Esophagus squamous epithelium (tissue), 5 donors: ENCODE results near the gene TMEM101. TPM values are rescaled to one million over a fixed set of nuclear protein-coding genes. Genes with fewer than 3 reads are reported as not detected.
A peak's percentile ranks its signal among the peaks of the same experiment; 100 is the strongest.

Experiments used
- DNase-seq: peaks from one replicate; lab custom pipeline; 2025; lab: John Stamatoyannopoulos, UW
- H3K27ac ChIP-seq, 4 donors: fragments of 200-600 bp; sonication (generic); one replicate each; pipeline ENCODE4 v1.5.1; 2016 to 2019; ENCODE audit warnings: mild to moderate bottlenecking in 1 of 4
- H3K27me3 ChIP-seq, 4 donors: fragments of 200-600 bp; sonication (generic); 1 replicate in 3 of 4; 2 replicates in 1 of 4; pipeline versions ENCODE4 v1.5.1 to v1.6.0; 2017 to 2021; ENCODE audit warnings: antibody characterized with exemption in 1 of 4
- H3K36me3 ChIP-seq, 3 donors: fragments of 200-600 bp; sonication (generic); one replicate each; pipeline ENCODE4 v1.5.1; 2016 to 2019
- H3K4me1 ChIP-seq, 3 donors: fragments of 200-600 bp; sonication (generic); one replicate each; pipeline ENCODE4 v1.5.1; 2017 to 2019
- H3K4me3 ChIP-seq, 4 donors: fragments of 200-600 bp; sonication (generic); 1 replicate in 3 of 4; 2 replicates in 1 of 4; pipeline ENCODE4 v1.5.1; 2016 to 2019; ENCODE audit warnings: mild to moderate bottlenecking in 2 of 4, moderate library complexity in 1 of 4
- H3K9me3 ChIP-seq, 3 donors: fragments of 200-600 bp; sonication (generic); one replicate each; pipeline ENCODE4 v1.5.1; 2016 to 2019
- POLR2A ChIP-seq, 4 donors: fragments of 450-650 bp; IDR thresholded peaks; one replicate each; pipeline ENCODE4 v1.6.1; 2017; ENCODE audit warnings: antibody characterized with exemption in 4 of 4, mild to moderate bottlenecking in 4 of 4, moderate library complexity in 3 of 4
- WGBS, 2 donors: methylation state at CpG; one replicate each; pipeline ENCODE4 v1.1.5; 2018; 5-methylcytosine and 5-hydroxymethylcytosine counted together
- intact Hi-C: fragments of 100-400 bp; cut with DNase I; formaldehyde crosslinking; loops from one replicate; pipeline ENCODE4 v1.15.0; 2022
- total RNA-seq, 4 donors: library from RNA; depleted of rRNA; stranded (reverse); fragments of >200 nt; gene quantifications; one replicate each; pipeline ENCODE4 v1.1.0, GENCODE V29; 2016
- TF ChIP-seq, protein P1 (sequence below), 6 experiments: fragments of 450-650 bp in 4 of 6; fragments of 200-600 bp in 2 of 6; sonication (generic) in 2 of 6; IDR thresholded peaks; one replicate each; pipeline ENCODE4 v1.5.1; 2016 to 2019; ENCODE audit warnings: antibody characterized with exemption in 6 of 6, mild to moderate bottlenecking in 4 of 6, moderate library complexity in 4 of 6
- donor health status: DM: yes; HTN: yes; CAD: no.

Gene TMEM101
- total RNA-seq, 4 donors from 2014 or later, result 20.6 to 40.8 (median 34.1) TPM

DNA sequence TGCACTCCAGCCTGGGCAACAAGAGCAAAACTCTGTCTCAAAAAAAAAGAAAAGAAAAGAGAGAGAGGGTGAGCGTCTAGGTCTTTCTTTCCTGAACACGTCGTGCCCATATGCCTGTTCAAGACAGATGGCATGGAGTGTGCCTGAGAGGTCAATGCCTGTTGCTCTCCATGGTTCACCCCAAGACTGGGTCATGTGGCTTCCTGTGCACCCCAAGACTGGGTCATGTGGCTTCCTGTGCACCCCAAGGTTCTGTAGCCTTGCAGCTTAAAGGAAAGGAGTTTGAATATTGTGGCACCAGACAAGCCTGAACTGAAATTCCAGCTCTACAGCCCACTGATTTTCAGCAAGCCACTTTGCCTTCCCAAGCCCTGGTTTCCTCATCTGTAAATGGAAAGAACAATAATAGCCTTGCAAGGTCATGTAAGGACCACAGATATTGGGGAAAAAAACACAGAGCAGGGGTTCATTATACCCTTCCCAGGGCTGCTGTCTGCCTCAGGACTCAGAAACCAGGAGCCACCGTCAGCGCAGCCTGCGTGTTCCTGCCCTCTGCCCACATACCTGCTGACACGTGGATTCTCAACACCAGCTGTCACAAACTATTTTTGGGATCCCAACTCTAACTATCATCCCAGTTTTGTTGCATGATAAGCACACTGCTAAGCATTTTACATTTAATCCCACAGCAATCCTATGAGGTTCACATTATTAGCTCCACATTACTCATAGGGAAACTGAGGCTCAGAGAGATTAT lies 28.4 kb downstream of the TMEM101 start:
- no peaks in the 10 kb centered on the region for H3K36me3 ChIP-seq
- peaks cover 0 to 67% (median 6%) of the 10 kb centered on the region in 4 donors for H3K27me3 ChIP-seq
- no peak overlapping the region for H3K27ac ChIP-seq
- peaks cover 3 to 15% (median 8%) of the 10 kb centered on the region in 3 donors for H3K4me1 ChIP-seq
- H3K4me3 ChIP-seq, result no peak overlapping the region
- 72 to 79% methylated on average over 5 to 7 of the region's 7 CpGs for WGBS, 2 donors
- TF ChIP-seq, protein P1, sequence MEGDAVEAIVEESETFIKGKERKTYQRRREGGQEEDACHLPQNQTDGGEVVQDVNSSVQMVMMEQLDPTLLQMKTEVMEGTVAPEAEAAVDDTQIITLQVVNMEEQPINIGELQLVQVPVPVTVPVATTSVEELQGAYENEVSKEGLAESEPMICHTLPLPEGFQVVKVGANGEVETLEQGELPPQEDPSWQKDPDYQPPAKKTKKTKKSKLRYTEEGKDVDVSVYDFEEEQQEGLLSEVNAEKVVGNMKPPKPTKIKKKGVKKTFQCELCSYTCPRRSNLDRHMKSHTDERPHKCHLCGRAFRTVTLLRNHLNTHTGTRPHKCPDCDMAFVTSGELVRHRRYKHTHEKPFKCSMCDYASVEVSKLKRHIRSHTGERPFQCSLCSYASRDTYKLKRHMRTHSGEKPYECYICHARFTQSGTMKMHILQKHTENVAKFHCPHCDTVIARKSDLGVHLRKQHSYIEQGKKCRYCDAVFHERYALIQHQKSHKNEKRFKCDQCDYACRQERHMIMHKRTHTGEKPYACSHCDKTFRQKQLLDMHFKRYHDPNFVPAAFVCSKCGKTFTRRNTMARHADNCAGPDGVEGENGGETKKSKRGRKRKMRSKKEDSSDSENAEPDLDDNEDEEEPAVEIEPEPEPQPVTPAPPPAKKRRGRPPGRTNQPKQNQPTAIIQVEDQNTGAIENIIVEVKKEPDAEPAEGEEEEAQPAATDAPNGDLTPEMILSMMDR (IDR thresholded peaks at IDR 0.05), result no peak
- TF ChIP-seq POLR2A (IDR thresholded peaks at IDR 0.05), result no peak
- H3K9me3 ChIP-seq, result no peaks in the 10 kb centered on the region
- intact Hi-C loops, result no loop called here
- no peak for DNase-seq

DNA sequence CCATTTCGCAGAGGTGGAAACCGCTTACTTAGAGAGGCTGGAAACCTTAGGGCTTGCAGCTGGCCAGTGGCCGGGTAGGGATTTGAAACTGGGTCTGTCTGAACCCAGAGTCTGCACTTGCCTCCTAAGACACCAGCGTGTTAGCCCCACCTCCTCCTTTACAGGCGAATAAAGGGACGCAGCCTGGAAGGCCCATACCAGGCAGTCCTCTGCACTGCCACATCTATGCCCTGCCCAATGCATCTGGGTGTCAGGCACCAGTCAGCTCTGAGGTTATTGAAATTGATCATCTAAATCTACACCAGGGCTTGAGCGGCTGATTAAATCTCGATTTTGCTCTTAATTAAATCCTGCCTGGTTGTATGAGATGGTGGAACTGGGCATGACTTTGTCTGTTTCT lies 30.2 kb downstream of the TMEM101 start:
- 78 to 87% methylated on average over 4 to 6 of the region's 8 CpGs for WGBS, 2 donors
- H3K9me3 ChIP-seq, result no peaks in the 10 kb centered on the region
- H3K4me1 ChIP-seq, result peaks cover 3 to 15% (median 8%) of the 10 kb centered on the region in 3 donors
- no peak for TF ChIP-seq POLR2A (IDR thresholded peaks at IDR 0.05)
- TF ChIP-seq, protein P1 (IDR thresholded peaks at IDR 0.05), result no peak
- peaks cover 0 to 80% (median 6%) of the 10 kb centered on the region in 4 donors for H3K27me3 ChIP-seq
- H3K36me3 ChIP-seq, result no peaks in the 10 kb centered on the region
- no peak for DNase-seq
- H3K4me3 ChIP-seq, result peak overlapping the region in 2 of 4 donors; percentile 40 to 48
- no peak overlapping the region for H3K27ac ChIP-seq
- intact Hi-C loops, result no loop called here

DNA sequence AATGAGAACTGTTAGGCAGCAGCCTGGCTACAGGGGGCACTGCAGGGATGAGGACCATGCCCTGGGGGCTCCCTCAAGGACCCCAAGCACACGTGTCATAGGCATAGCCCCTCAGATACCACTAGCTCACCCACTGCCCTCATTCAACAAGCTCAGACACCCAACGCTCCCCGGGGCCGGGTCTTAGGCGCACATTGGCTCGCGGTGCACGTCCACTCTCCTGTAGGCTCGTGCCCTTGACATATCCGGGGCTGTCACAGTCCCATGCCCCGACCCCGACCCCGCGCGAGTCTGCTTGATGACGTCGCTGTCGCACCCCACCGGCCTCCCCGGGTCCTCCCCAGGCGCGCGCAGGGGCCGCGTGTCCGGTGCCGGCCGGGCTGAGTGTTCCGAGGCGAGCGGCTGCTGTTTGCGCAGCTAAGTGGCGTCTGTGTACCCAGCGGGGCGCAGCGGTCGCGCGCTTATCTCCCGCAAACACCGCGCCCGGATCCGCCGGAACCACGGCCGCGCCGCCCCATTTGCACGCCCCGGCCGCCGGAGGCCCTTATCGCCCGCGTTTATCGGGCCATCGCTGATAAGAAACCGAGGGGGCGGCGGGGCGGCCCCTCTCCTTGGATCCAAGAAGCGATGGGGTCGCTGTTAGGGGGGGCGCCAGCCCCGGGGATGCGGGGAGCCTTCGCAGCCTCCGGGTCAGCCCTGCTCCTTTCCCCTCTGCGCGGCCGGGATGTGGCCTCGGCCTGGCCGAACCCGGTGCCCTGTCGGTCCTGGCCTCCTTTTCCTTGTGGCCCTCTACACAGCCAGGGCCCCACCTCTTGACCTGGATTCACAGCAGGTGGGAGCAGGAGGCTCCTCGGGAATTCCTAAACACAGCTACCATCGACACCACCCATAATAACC lies 31.0 kb downstream of the TMEM101 start:
- Histone ChIP-seq H3K9me3 (no peaks in the 10 kb centered on the region), H3K4me1 (peaks cover 3 to 15% (median 8%) of the 10 kb centered on the region in 3 donors), H3K27ac (no peak overlapping the region), H3K27me3 (peaks cover 0 to 87% (median 6%) of the 10 kb centered on the region in 4 donors), H3K36me3 (no peaks in the 10 kb centered on the region), H3K4me3 (peak overlapping the region; percentile 23 to 61 (median 44))
- 0 to 2% methylated on average over 2 to 17 of the region's 78 CpGs for WGBS, 2 donors
- DNase-seq, result no peak
- TF ChIP-seq, protein P1 (IDR thresholded peaks at IDR 0.05), result no peak
- TF ChIP-seq POLR2A (IDR thresholded peaks at IDR 0.05), result no peak
- intact Hi-C loops, result no loop called here

DNA sequence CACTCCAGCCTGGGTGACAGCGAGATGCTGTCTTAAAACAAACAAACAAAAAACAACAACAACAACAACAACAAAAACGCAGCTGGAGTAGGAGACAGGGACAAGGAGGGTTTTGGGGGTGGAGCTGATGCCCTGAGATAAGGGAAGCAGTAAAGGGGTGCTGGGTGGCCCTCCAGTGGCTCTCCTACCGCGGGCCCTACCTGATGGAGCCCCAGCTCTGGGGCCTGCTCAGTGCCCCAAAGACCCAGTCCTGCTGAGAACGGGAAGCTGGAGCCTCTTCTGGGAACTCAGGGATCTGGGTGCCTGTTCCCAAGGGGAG lies 31.6 kb downstream of the TMEM101 start:
- H3K4me1 ChIP-seq, result peaks cover 3 to 15% (median 8%) of the 10 kb centered on the region in 3 donors
- no peaks in the 10 kb centered on the region for H3K9me3 ChIP-seq
- no peak overlapping the region for H3K27ac ChIP-seq
- DNase-seq, result no peak
- WGBS, 2 donors, result 27 to 33% methylated on average over 4 to 5 of the region's 5 CpGs
- intact Hi-C loops, result no loop called here
- no peak for TF ChIP-seq POLR2A (IDR thresholded peaks at IDR 0.05)
- TF ChIP-seq, protein P1 (IDR thresholded peaks at IDR 0.05), result no peak
- peak overlapping the region in 2 of 4 donors; percentile 48 to 61 for H3K4me3 ChIP-seq
- H3K36me3 ChIP-seq, result no peaks in the 10 kb centered on the region
- H3K27me3 ChIP-seq, result peaks cover 0 to 90% (median 6%) of the 10 kb centered on the region in 4 donors
